Measurements from ENCODE around the gene PCGF1. TPM values are rescaled to one million over a fixed set of nuclear protein-coding genes. Genes with fewer than 3 reads are reported as not detected.

Gene PCGF1
- total and polyA plus RNA-seq, 2 of the 13 experiments (the other 11 are each of a cell fraction or from before 2014, with no cell fraction given), result 20.4 to 22.6 TPM

- no peak for TF ChIP-seq ZFP41 (CRISPR knock-in tag; IDR thresholded peaks at IDR 0.05; ENCODE audit: borderline replicate concordance)
- TF ChIP-seq ZNF7 (CRISPR knock-in tag; IDR thresholded peaks at IDR 0.05), result no peak
- TF ChIP-seq ONECUT2 (CRISPR knock-in tag; IDR thresholded peaks at IDR 0.05), result no peak
- no peak; the same call in 1 of the 2 replicates for TF ChIP-seq ZNF629 (CRISPR knock-in tag; conservative IDR thresholded peaks at IDR 0.05)
- peak; percentile 29 for TF ChIP-seq TBL1XR1 (IDR thresholded peaks at IDR 0.05; ENCODE audit: borderline replicate concordance, low read length, partially characterized antibody)
- TF ChIP-seq NFE2 (CRISPR knock-in tag; IDR thresholded peaks at IDR 0.05), result no peak
- TF ChIP-seq ZNF839 (CRISPR knock-in tag; IDR thresholded peaks at IDR 0.05; ENCODE audit: borderline replicate concordance), result 0 out of 2 replicates have a peak, but pooled peaks have one; percentile 44
- peak; percentile 14; the same call in 1 of the 2 replicates for TF ChIP-seq NAIF1 (CRISPR knock-in tag; IDR thresholded peaks at IDR 0.05; ENCODE audit: borderline replicate concordance)
- TF ChIP-seq SP1 (IDR thresholded peaks at IDR 0.05), result no peak
- TF ChIP-seq SP1 (CRISPR knock-in tag; IDR thresholded peaks at IDR 0.05), result 0 out of 2 replicates have a peak, but pooled peaks have one; percentile 33
- TF ChIP-seq, protein P1, sequence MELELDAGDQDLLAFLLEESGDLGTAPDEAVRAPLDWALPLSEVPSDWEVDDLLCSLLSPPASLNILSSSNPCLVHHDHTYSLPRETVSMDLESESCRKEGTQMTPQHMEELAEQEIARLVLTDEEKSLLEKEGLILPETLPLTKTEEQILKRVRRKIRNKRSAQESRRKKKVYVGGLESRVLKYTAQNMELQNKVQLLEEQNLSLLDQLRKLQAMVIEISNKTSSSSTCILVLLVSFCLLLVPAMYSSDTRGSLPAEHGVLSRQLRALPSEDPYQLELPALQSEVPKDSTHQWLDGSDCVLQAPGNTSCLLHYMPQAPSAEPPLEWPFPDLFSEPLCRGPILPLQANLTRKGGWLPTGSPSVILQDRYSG (CRISPR knock-in tag; IDR thresholded peaks at IDR 0.05), result 0 out of 2 replicates have a peak, but pooled peaks have one; percentile 28
- no peak for TF ChIP-seq U2AF2 (IDR thresholded peaks at IDR 0.05; ENCODE audit: low read depth, low read length)
- peak; percentile 64 for TF ChIP-seq DR1 (CRISPR knock-in tag; IDR thresholded peaks at IDR 0.05)
- 0 out of 2 replicates have a peak, but pooled peaks have one; percentile 13 for TF ChIP-seq RFX5 (IDR thresholded peaks at IDR 0.05; ENCODE audit: low read depth, low read length)
- no peak for TF ChIP-seq ZNF432 (CRISPR knock-in tag; IDR thresholded peaks at IDR 0.05; ENCODE audit: borderline replicate concordance)
- TF ChIP-seq, protein P2, sequence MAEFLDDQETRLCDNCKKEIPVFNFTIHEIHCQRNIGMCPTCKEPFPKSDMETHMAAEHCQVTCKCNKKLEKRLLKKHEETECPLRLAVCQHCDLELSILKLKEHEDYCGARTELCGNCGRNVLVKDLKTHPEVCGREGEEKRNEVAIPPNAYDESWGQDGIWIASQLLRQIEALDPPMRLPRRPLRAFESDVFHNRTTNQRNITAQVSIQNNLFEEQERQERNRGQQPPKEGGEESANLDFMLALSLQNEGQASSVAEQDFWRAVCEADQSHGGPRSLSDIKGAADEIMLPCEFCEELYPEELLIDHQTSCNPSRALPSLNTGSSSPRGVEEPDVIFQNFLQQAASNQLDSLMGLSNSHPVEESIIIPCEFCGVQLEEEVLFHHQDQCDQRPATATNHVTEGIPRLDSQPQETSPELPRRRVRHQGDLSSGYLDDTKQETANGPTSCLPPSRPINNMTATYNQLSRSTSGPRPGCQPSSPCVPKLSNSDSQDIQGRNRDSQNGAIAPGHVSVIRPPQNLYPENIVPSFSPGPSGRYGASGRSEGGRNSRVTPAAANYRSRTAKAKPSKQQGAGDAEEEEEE (CRISPR knock-in tag; IDR thresholded peaks at IDR 0.05; ENCODE audit: borderline replicate concordance), result peak; percentile 96; the same call in 1 of the 2 replicates
- no peak for TF ChIP-seq ZNF619 (CRISPR knock-in tag; IDR thresholded peaks at IDR 0.05)
- TF ChIP-seq NR3C1 (CRISPR knock-in tag; IDR thresholded peaks at IDR 0.05), result no peak
- TF ChIP-seq, protein P3, sequence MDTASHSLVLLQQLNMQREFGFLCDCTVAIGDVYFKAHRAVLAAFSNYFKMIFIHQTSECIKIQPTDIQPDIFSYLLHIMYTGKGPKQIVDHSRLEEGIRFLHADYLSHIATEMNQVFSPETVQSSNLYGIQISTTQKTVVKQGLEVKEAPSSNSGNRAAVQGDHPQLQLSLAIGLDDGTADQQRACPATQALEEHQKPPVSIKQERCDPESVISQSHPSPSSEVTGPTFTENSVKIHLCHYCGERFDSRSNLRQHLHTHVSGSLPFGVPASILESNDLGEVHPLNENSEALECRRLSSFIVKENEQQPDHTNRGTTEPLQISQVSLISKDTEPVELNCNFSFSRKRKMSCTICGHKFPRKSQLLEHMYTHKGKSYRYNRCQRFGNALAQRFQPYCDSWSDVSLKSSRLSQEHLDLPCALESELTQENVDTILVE (CRISPR knock-in tag; IDR thresholded peaks at IDR 0.05), result peak; percentile 78; the same call in 1 of the 2 replicates
- peak; percentile 35 for TF ChIP-seq ZNF781 (CRISPR knock-in tag; IDR thresholded peaks at IDR 0.05; ENCODE audit: borderline replicate concordance, not compliant biosample characterization)
- 0 out of 2 replicates have a peak, but pooled peaks have one; percentile 24 for TF ChIP-seq ZNF121 (CRISPR knock-in tag; IDR thresholded peaks at IDR 0.05)
- peak; percentile 79; the same call in 1 of the 3 replicates for TF ChIP-seq MXI1 (IDR thresholded peaks at IDR 0.05; ENCODE audit: borderline replicate concordance, low read depth, low read length)
- TF ChIP-seq, protein P4, sequence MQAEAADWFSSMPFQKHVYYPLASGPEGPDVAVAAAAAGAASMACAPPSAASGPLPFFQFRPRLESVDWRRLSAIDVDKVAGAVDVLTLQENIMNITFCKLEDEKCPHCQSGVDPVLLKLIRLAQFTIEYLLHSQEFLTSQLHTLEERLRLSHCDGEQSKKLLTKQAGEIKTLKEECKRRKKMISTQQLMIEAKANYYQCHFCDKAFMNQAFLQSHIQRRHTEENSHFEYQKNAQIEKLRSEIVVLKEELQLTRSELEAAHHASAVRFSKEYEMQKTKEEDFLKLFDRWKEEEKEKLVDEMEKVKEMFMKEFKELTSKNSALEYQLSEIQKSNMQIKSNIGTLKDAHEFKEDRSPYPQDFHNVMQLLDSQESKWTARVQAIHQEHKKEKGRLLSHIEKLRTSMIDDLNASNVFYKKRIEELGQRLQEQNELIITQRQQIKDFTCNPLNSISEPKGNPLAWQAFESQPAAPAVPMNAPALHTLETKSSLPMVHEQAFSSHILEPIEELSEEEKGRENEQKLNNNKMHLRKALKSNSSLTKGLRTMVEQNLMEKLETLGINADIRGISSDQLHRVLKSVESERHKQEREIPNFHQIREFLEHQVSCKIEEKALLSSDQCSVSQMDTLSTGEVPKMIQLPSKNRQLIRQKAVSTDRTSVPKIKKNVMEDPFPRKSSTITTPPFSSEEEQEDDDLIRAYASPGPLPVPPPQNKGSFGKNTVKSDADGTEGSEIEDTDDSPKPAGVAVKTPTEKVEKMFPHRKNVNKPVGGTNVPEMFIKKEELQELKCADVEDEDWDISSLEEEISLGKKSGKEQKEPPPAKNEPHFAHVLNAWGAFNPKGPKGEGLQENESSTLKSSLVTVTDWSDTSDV (CRISPR knock-in tag; IDR thresholded peaks at IDR 0.05), result no peak
- no peak for TF ChIP-seq SMYD3 (CRISPR knock-in tag; IDR thresholded peaks at IDR 0.05)
Measured at GRCh38 chr2:74507145-74507925, at the start of gene PCGF1 (continued).
